Astrocyte (in vitro differentiated cells and primary cell): ENCODE results near the gene DNAAF5. TPM values are rescaled to one million over a fixed set of nuclear protein-coding genes. Genes with fewer than 3 reads are reported as not detected.

Source experiments
- DNase-seq: peaks from one replicate; pipeline ENCODE4 v3.0.0-alpha.2; 2010; ENCODE audit warnings: low read depth
- FAIRE-seq: peaks from 2 replicates; lab custom pipeline; 2011; peaks lifted over from hg19 to GRCh38; lab: Jason Lieb, UNC
- H2AFZ ChIP-seq: 2 replicates; pipeline ENCODE4 v1.6.0; 2012; ENCODE audit warnings: low read depth, low read length, inconsistent platforms
- H3K27ac ChIP-seq: 2 replicates; pipeline ENCODE4 v1.5.1; 2011; ENCODE audit warnings: low read depth, low read length, inconsistent platforms
- H3K27me3 ChIP-seq: 2 replicates; pipeline ENCODE4 v1.6.0; 2011; ENCODE audit warnings: low read length, inconsistent platforms; ENCODE audit not compliant: insufficient read depth
- H3K36me3 ChIP-seq: 2 replicates; pipeline ENCODE4 v1.5.1; 2011; ENCODE audit warnings: low read length, inconsistent platforms; ENCODE audit not compliant: insufficient read depth
- H3K4me1 ChIP-seq: 2 replicates; pipeline ENCODE4 v1.5.1; 2011; ENCODE audit warnings: low read length, inconsistent platforms; ENCODE audit not compliant: insufficient read depth
- H3K4me2 ChIP-seq: 2 replicates; pipeline ENCODE4 v1.6.0; 2012; ENCODE audit warnings: low read length, inconsistent platforms
- H3K4me3 ChIP-seq: 2 replicates; pipeline ENCODE4 v1.5.1; 2011; ENCODE audit warnings: low read depth, mild to moderate bottlenecking, low read length, inconsistent platforms; ENCODE audit not compliant: insufficient read depth
- H3K79me2 ChIP-seq: 2 replicates; pipeline ENCODE4 v1.6.0; 2012; ENCODE audit warnings: mild to moderate bottlenecking, low read length, inconsistent platforms; ENCODE audit not compliant: insufficient read depth
- H3K9ac ChIP-seq: 2 replicates; pipeline ENCODE4 v1.6.0; 2012; ENCODE audit warnings: mild to moderate bottlenecking, low read length, inconsistent platforms
- H3K9me3 ChIP-seq: 2 replicates; pipeline ENCODE4 v1.5.1; 2012; ENCODE audit warnings: low read depth, mild to moderate bottlenecking, low read length, inconsistent platforms; ENCODE audit not compliant: insufficient read depth
- H4K20me1 ChIP-seq: 2 replicates; pipeline ENCODE4 v1.6.0; 2012; ENCODE audit warnings: low read length, inconsistent platforms; ENCODE audit not compliant: insufficient read depth
- H3K27ac Mint-ChIP-seq: one replicate; pipeline ENCODE4 v1.8.0; 2021; ENCODE audit warnings: mild to moderate bottlenecking, mixed read lengths; ENCODE audit not compliant: unreplicated experiment
- H3K27me3 Mint-ChIP-seq: one replicate; pipeline ENCODE4 v1.8.0; 2021; ENCODE audit warnings: low read depth, mixed read lengths; ENCODE audit not compliant: unreplicated experiment
- H3K36me3 Mint-ChIP-seq: one replicate; pipeline ENCODE4 v1.8.0; 2021; ENCODE audit warnings: low read depth, mixed read lengths; ENCODE audit not compliant: unreplicated experiment
- H3K4me1 Mint-ChIP-seq: one replicate; pipeline ENCODE4 v1.8.0; 2021; ENCODE audit warnings: low read depth, mixed read lengths; ENCODE audit not compliant: unreplicated experiment
- H3K4me3 Mint-ChIP-seq: one replicate; pipeline ENCODE4 v1.8.0; 2021; ENCODE audit warnings: mild to moderate bottlenecking, moderate library complexity, mixed read lengths; ENCODE audit not compliant: unreplicated experiment
- H3K9me3 Mint-ChIP-seq: one replicate; pipeline ENCODE4 v1.8.0; 2021; ENCODE audit warnings: mild to moderate bottlenecking, mixed read lengths; ENCODE audit not compliant: unreplicated experiment
- EZH2 ChIP-seq: IDR thresholded peaks from 2 replicates; pipeline ENCODE4 v1.6.1; 2012; ENCODE audit warnings: mild to moderate bottlenecking, low read length, inconsistent platforms; ENCODE audit not compliant: insufficient read depth
- total RNA-seq: library from RNA; stranded (reverse); gene quantifications from 2 replicates; pipeline ENCODE4 v1.2.1, GENCODE V29; 2021
- TF ChIP-seq, protein P1 (sequence below): IDR thresholded peaks from 2 replicates; pipeline ENCODE4 v1.5.1; 2011; ENCODE audit warnings: low read depth, mild to moderate bottlenecking, inconsistent platforms, low read length, moderate library complexity; ENCODE audit not compliant: insufficient read depth

DNAAF5 gene
- total RNA-seq, 1 donor from 2014 or later: 24.5 TPM

DNA sequence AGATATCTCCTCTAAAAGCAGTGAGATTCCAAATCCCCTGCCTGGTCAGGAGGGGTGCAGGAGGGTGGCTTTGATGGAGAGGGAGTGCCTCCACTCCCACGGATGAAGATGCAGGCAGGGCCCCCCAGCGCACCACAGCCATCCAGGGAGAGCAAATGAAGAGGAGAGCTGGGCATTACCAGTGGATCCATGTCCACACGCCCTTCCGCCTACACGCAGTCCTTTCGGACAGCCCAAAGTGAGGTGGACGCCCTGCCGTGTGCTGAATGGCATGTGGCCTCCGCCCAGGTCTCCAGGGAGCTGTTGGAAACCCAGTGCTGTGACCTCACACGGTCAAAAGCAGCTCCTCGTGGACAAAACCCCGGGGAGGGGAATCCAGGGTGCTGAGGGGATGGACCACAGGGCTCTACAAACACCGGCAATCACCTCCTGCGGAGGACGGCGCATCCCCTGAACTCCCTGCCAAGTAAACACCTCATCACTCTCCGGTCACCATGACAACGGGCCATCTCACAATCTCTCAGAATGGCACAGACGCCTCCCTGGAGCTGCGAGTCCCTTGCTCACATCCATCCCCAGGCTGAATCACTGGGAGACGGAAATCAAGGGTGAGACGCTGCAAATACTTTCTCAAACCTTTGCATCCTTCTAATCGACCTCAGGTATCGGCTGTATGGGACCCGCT lies 35.0 kb upstream of the DNAAF5 start:
- no peaks in the 10 kb centered on the region for H3K27me3 Mint-ChIP-seq
- Histone ChIP-seq H4K20me1 (no peaks in the 10 kb centered on the region), H3K4me1 (no peaks in the 10 kb centered on the region), H3K27ac (no peak overlapping the region), H2AFZ (no peak overlapping the region), H3K36me3 (no peaks in the 10 kb centered on the region), H3K79me2 (no peaks in the 10 kb centered on the region), H3K9ac (no peak overlapping the region), H3K4me3 (no peak overlapping the region), H3K4me2 (no peak overlapping the region), H3K27me3 (no peaks in the 10 kb centered on the region), H3K9me3 (peaks cover 7% of the 10 kb centered on the region)
- peaks cover 26% of the 10 kb centered on the region for H3K36me3 Mint-ChIP-seq
- no peak overlapping the region for H3K4me3 Mint-ChIP-seq
- no peak for TF ChIP-seq EZH2
- TF ChIP-seq, protein P1, sequence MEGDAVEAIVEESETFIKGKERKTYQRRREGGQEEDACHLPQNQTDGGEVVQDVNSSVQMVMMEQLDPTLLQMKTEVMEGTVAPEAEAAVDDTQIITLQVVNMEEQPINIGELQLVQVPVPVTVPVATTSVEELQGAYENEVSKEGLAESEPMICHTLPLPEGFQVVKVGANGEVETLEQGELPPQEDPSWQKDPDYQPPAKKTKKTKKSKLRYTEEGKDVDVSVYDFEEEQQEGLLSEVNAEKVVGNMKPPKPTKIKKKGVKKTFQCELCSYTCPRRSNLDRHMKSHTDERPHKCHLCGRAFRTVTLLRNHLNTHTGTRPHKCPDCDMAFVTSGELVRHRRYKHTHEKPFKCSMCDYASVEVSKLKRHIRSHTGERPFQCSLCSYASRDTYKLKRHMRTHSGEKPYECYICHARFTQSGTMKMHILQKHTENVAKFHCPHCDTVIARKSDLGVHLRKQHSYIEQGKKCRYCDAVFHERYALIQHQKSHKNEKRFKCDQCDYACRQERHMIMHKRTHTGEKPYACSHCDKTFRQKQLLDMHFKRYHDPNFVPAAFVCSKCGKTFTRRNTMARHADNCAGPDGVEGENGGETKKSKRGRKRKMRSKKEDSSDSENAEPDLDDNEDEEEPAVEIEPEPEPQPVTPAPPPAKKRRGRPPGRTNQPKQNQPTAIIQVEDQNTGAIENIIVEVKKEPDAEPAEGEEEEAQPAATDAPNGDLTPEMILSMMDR: no peak
- H3K4me1 Mint-ChIP-seq: no peaks in the 10 kb centered on the region
- no peak for FAIRE-seq
- peaks cover 32% of the 10 kb centered on the region for H3K9me3 Mint-ChIP-seq
- no peak overlapping the region for H3K27ac Mint-ChIP-seq
- DNase-seq: no peak

DNA sequence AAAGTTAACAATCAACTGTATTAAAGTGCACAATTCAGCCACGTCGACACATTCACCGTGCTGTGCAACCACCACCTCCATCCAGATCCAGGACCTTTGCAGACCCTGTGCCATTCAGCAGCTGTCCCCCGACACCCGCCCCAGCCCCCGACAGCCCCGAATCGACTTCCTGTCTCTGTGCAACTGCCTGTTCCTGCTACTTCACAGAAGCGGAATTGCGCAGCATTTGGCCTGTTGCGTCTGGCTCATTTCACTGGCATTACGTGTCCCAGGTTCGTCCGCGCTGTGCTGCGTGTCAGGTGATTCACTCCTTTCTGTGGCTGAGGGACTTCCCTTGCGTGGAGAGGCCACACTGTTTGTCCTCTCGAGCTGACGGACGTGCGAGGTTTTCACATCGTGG lies 33.2 kb upstream of the DNAAF5 start:
- H3K36me3 ChIP-seq: no peaks in the 10 kb centered on the region
- no peak for FAIRE-seq
- Mint-ChIP-seq H3K9me3 (peaks cover 23% of the 10 kb centered on the region), H3K36me3 (peaks cover 20% of the 10 kb centered on the region), H3K4me1 (no peaks in the 10 kb centered on the region), H3K27me3 (no peaks in the 10 kb centered on the region), H3K4me3 (no peak overlapping the region), H3K27ac (no peak overlapping the region)
- peaks cover 6% of the 10 kb centered on the region for H3K9me3 ChIP-seq
- no peak overlapping the region for H3K4me2 ChIP-seq
- H3K79me2 ChIP-seq: no peaks in the 10 kb centered on the region
- no peak for TF ChIP-seq EZH2
- TF ChIP-seq, protein P1: no peak
- no peaks in the 10 kb centered on the region for H4K20me1 ChIP-seq
- DNase-seq: no peak
- peaks cover 3% of the 10 kb centered on the region for H3K4me1 ChIP-seq
- no peaks in the 10 kb centered on the region for H3K27me3 ChIP-seq
- H3K27ac ChIP-seq: no peak overlapping the region
- H3K9ac ChIP-seq: no peak overlapping the region
- H3K4me3 ChIP-seq: no peak overlapping the region
- no peak overlapping the region for H2AFZ ChIP-seq

DNA sequence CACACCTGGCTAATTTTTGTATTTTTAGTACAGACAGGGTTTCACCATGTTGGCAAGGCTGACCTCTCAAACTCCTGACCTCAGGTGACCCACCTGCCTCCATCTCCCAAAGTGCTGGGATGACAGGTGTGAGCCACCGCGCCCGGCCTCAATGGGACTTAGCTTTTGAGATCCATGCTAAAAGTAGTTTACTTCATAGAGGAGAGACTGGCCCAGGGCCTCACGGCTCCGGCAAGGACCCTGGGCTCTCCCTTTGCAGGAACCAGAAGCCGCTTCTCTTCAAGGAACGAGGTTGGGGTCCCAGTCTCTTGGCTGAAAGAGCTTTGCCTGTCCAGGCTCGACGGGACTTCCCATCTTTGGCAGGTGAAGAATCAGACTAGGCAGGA lies 30.1 kb upstream of the DNAAF5 start:
- no peak for FAIRE-seq

More for the DNA sequence above, 30.1 kb upstream of the DNAAF5 start:
- Mint-ChIP-seq H3K4me1 (peaks cover 9% of the 10 kb centered on the region), H3K9me3 (peaks cover 6% of the 10 kb centered on the region), H3K27me3 (no peaks in the 10 kb centered on the region), H3K27ac (no peak overlapping the region), H3K36me3 (peaks cover 17% of the 10 kb centered on the region), H3K4me3 (no peak overlapping the region)
- Histone ChIP-seq H3K79me2 (no peaks in the 10 kb centered on the region), H3K4me2 (no peak overlapping the region), H3K4me3 (no peak overlapping the region), H3K27me3 (no peaks in the 10 kb centered on the region), H4K20me1 (no peaks in the 10 kb centered on the region), H3K36me3 (no peaks in the 10 kb centered on the region), H3K9ac (no peak overlapping the region), H3K27ac (no peak overlapping the region), H2AFZ (no peak overlapping the region), H3K4me1 (peaks cover 7% of the 10 kb centered on the region), H3K9me3 (no peaks in the 10 kb centered on the region)
- DNase-seq: no peak
- TF ChIP-seq, protein P1: no peak
- no peak for TF ChIP-seq EZH2
